Endothelial cell of umbilical vein (primary cell): ENCODE measurements around the gene BEX1. TPM values are rescaled to one million over a fixed set of nuclear protein-coding genes. Genes with fewer than 3 reads are reported as not detected.

ENCODE experiments used
- BruUV-seq: library from RNA; stranded (reverse); fragments of 400-500 nt; replicated peaks from 2 replicates; lab custom pipeline; 2021; lab: Mats Ljungman, UMichigan
- CTCF ChIA-PET: fragments of 300-600, 350-600 bp; sonication (Branson Sonifier 250); formaldehyde crosslinking; loops from one replicate; lab custom pipeline; 2021; ENCODE audit warnings: antibody characterized with exemption, inconsistent platforms; lab: Charles Lee
- POLR2A ChIA-PET: fragments of 300-600, 350-600 bp; sonication (Branson Sonifier 250); formaldehyde crosslinking; loops from one replicate; lab custom pipeline; 2021; ENCODE audit warnings: antibody characterized with exemption, inconsistent platforms; lab: Charles Lee
- DNase-seq: peaks from one replicate; pipeline ENCODE4 v3.0.0-alpha.2; 2011; ENCODE audit warnings: low read depth, low spot score
- FAIRE-seq: peaks from 2 replicates; lab custom pipeline; 2011; peaks lifted over from hg19 to GRCh38; lab: Jason Lieb, UNC
- H2AFZ ChIP-seq: 2 replicates; pipeline ENCODE4 v1.6.0; 2012; ENCODE audit warnings: low read depth, low read length, control low read depth, inconsistent platforms
- H3K27ac ChIP-seq: 2 replicates; pipeline ENCODE4 v1.5.1; 2011; ENCODE audit warnings: low read depth, mild to moderate bottlenecking, control low read depth, low read length, moderate library complexity; ENCODE audit not compliant: insufficient read depth
- H3K27me3 ChIP-seq, 2 experiments: 2 replicates each; pipeline versions ENCODE4 v1.6.0 to v1.6.1; 2011; ENCODE audit warnings: low read length in 2 of 2, mixed read lengths in 1 of 2; ENCODE audit not compliant: control insufficient read depth in 2 of 2, insufficient read depth in 2 of 2
- H3K36me3 ChIP-seq, 2 experiments: 2 replicates in 1 of 2; 3 replicates in 1 of 2; pipeline ENCODE4 v1.5.1; 2011; ENCODE audit warnings: low read length in 2 of 2, mild to moderate bottlenecking in 1 of 2, moderate library complexity in 1 of 2; ENCODE audit not compliant: control insufficient read depth in 2 of 2, insufficient read depth in 2 of 2; ENCODE audit errors: extremely low read depth in 1 of 2
- H3K4me1 ChIP-seq: 3 replicates; pipeline ENCODE4 v1.5.1; 2011; ENCODE audit warnings: mild to moderate bottlenecking, low read length; ENCODE audit not compliant: control insufficient read depth, insufficient read depth; ENCODE audit errors: extremely low read depth
- H3K4me2 ChIP-seq: 2 replicates; pipeline ENCODE4 v1.6.1; 2011; ENCODE audit warnings: low read length, control low read depth, mixed read lengths; ENCODE audit not compliant: insufficient read depth
- H3K4me3 ChIP-seq, 3 experiments: fragments of 200-600 bp in 1 of 3; sonication (generic), shearing (Covaris generic) in 1 of 3; replicated peaks in 1 of 3; 2 replicates each; pipeline ENCODE4 v1.5.1; 2011 to 2016; ENCODE audit warnings: control low read depth in 3 of 3, low read length in 3 of 3, mild to moderate bottlenecking in 2 of 3, inconsistent platforms in 1 of 3, low read depth in 1 of 3, moderate library complexity in 1 of 3; ENCODE audit not compliant: insufficient read depth in 1 of 3
- H3K79me2 ChIP-seq: 2 replicates; pipeline ENCODE4 v1.6.0; 2012; ENCODE audit warnings: low read length, inconsistent platforms; ENCODE audit not compliant: control insufficient read depth, insufficient read depth
- H3K9ac ChIP-seq: replicated peaks from 2 replicates; pipeline ENCODE3; 2011; ENCODE audit warnings: low read length, control low read depth; ENCODE audit not compliant: insufficient read depth; ENCODE audit errors: extremely low read depth
- H3K9me1 ChIP-seq: replicated peaks from 3 replicates; pipeline ENCODE4 v1.6.0; 2011; ENCODE audit warnings: mild to moderate bottlenecking, low read length; ENCODE audit not compliant: control insufficient read depth, insufficient read depth; ENCODE audit errors: extremely low read depth
- H3K9me3 ChIP-seq: replicated peaks from 2 replicates; pipeline ENCODE4 v1.5.1; 2012; ENCODE audit warnings: low read length, inconsistent platforms; ENCODE audit not compliant: control insufficient read depth, insufficient read depth
- H4K20me1 ChIP-seq: replicated peaks from 2 replicates; pipeline ENCODE3; 2011; ENCODE audit warnings: mild to moderate bottlenecking, low read length; ENCODE audit not compliant: control insufficient read depth, insufficient read depth; ENCODE audit errors: extremely low read depth
- CTCF ChIP-seq, 2 donors: IDR thresholded peaks; 1 replicate in 1 of 2; 2 replicates in 1 of 2; pipeline ENCODE4 v1.5.1; 2011; ENCODE audit warnings: low read length in 2 of 2, mild to moderate bottlenecking in 2 of 2, moderate library complexity in 2 of 2, control low read depth in 1 of 2, inconsistent platforms in 1 of 2, low read depth in 1 of 2; ENCODE audit not compliant: insufficient read depth in 1 of 2; ENCODE audit errors: extremely low read depth in 1 of 2
- EZH2 ChIP-seq: IDR thresholded peaks from 2 replicates; pipeline ENCODE4 v1.6.1; 2012; ENCODE audit warnings: borderline replicate concordance, low read depth, mild to moderate bottlenecking, moderate library complexity, low read length, inconsistent platforms; ENCODE audit not compliant: severe bottlenecking
- FOS ChIP-seq: IDR thresholded peaks from 2 replicates; pipeline ENCODE4 v1.6.1; 2011; ENCODE audit warnings: mild to moderate bottlenecking, low read length, moderate library complexity, borderline replicate concordance; ENCODE audit not compliant: insufficient read depth
- GATA2 ChIP-seq: IDR thresholded peaks from 2 replicates; pipeline ENCODE4 v1.7.0; 2011; ENCODE audit warnings: low read depth, mild to moderate bottlenecking, moderate library complexity, mixed read lengths, low read length; ENCODE audit not compliant: insufficient read length, insufficient read depth
- JUN ChIP-seq: IDR thresholded peaks from 2 replicates; pipeline ENCODE4 v1.6.1; 2011; ENCODE audit warnings: borderline replicate concordance, low read depth; ENCODE audit not compliant: insufficient read length, insufficient read depth
- MAX ChIP-seq: IDR thresholded peaks from 2 replicates; pipeline ENCODE4 v1.6.1; 2011; ENCODE audit not compliant: insufficient read depth, insufficient read length
- MYC ChIP-seq: IDR thresholded peaks from one replicate; pipeline ENCODE4 v1.6.1; 2011; ENCODE audit warnings: mild to moderate bottlenecking, low read depth, low read length
- POLR2A ChIP-seq: IDR thresholded peaks from 2 replicates; pipeline ENCODE4 v1.6.1; 2012; ENCODE audit warnings: low read depth, mild to moderate bottlenecking, control low read depth, low read length
- POLR2AphosphoS5 ChIP-seq: IDR thresholded peaks from 2 replicates; pipeline ENCODE4 v1.6.1; 2012; ENCODE audit warnings: low read depth, mild to moderate bottlenecking, control low read depth, low read length, moderate library complexity; ENCODE audit not compliant: insufficient read depth
- dilution Hi-C: fragments of 300-500 bp; cut with MboI; formaldehyde crosslinking; loops from one replicate; pipeline ENCODE4 v1.15.0; 2019; ENCODE audit warnings: low sequenced_read_pairs; ENCODE audit not compliant: extremely low pct_ligation_motif_present
- intact Hi-C: fragments of 100-400 bp; cut with micrococcal nuclease; formaldehyde crosslinking; loops from one replicate; pipeline ENCODE4 v1.10.0; 2022
- polyA plus RNA-seq, 4 experiments: library from polyadenylated mRNA; depleted of rRNA in 3 of 4; stranded (reverse) in 3 of 4; unstranded in 1 of 4; fragments of >200 nt; gene quantifications; 2 replicates each; pipeline versions ENCODE4 v1.2.1 to v1.2.3, GENCODE V29; 2011 to 2012; ENCODE audit warnings: missing spikeins in 1 of 4
- total RNA-seq: library from RNA; stranded (reverse); gene quantifications from 2 replicates; pipeline ENCODE4 v1.2.3, GENCODE V29; 2021

Gene BEX1
- total and polyA plus RNA-seq, 2 donors (not counting 3 experiments of a cell fraction or from before 2014, with no cell fraction given), result 0.19 to 0.46 TPM

GRCh38 chrX:103100484-103100883 lies 36.5 kb upstream of the BEX1 start:
- Histone ChIP-seq H3K9me1 (no peaks in the 10 kb centered on the region), H2AFZ (no peak overlapping the region), H3K4me1 (no peaks in the 10 kb centered on the region), H3K4me3 (no peak overlapping the region), H3K36me3 (no peaks in the 10 kb centered on the region), H3K79me2 (no peaks in the 10 kb centered on the region), H4K20me1 (no peaks in the 10 kb centered on the region), H3K4me2 (no peak overlapping the region), H3K27me3 (no peaks in the 10 kb centered on the region), H3K27ac (no peak overlapping the region), H3K9me3 (no peaks in the 10 kb centered on the region), H3K9ac (no peak overlapping the region)
- FAIRE-seq, result no peak
- BruUV-seq, result no TSS peak
- dilution Hi-C loops (no loop called here), intact Hi-C loops (no loop called here)
- TF ChIP-seq MAX, result no peak
- no peak for TF ChIP-seq MYC
- TF ChIP-seq GATA2, result no peak
- no peak for TF ChIP-seq EZH2
- TF ChIP-seq FOS, result no peak
- TF ChIP-seq POLR2AphosphoS5, result no peak
- no peak for TF ChIP-seq POLR2A
- no peak for TF ChIP-seq JUN
- no peak for DNase-seq
- ChIA-PET CTCF (no interaction called here), POLR2A (no interaction called here)

GRCh38 chrX:103099691-103100090 lies 35.7 kb upstream of the BEX1 start:
- H3K79me2 ChIP-seq, result no peaks in the 10 kb centered on the region
- no peak overlapping the region for H2AFZ ChIP-seq
- ChIA-PET POLR2A (no interaction called here), CTCF (no interaction called here)
- BruUV-seq, result no TSS peak
- intact Hi-C loops (no loop called here), dilution Hi-C loops (no loop called here)
- H3K27ac ChIP-seq, result no peak overlapping the region
- H3K27me3 ChIP-seq, result no peaks in the 10 kb centered on the region
- no peak for TF ChIP-seq MAX
- TF ChIP-seq MYC, result no peak
- no peak for TF ChIP-seq JUN
- no peak for TF ChIP-seq POLR2AphosphoS5
- TF ChIP-seq FOS, result no peak
- no peak for TF ChIP-seq EZH2
- no peak for TF ChIP-seq POLR2A
- no peak for TF ChIP-seq CTCF (IDR thresholded peaks at IDR 0.05; ENCODE audit: extremely low read depth in 1 of 2, insufficient read depth in 1 of 2, low read depth in 1 of 2, low read length in 2 of 2)
- TF ChIP-seq GATA2, result no peak
- H3K9me1 ChIP-seq, result no peaks in the 10 kb centered on the region
- DNase-seq (no peak), FAIRE-seq (no peak)
- H3K9ac ChIP-seq, result no peak overlapping the region
- H3K9me3 ChIP-seq, result no peaks in the 10 kb centered on the region
- no peaks in the 10 kb centered on the region for H3K4me1 ChIP-seq
- no peak overlapping the region for H3K4me3 ChIP-seq
- H4K20me1 ChIP-seq, result no peaks in the 10 kb centered on the region
- no peak overlapping the region for H3K4me2 ChIP-seq
- H3K36me3 ChIP-seq, result no peaks in the 10 kb centered on the region
